HG02571 (cell line): ENCODE data around the gene DMRT3.

Source experiments
- ATAC-seq: cut with Tn5 transposase; IDR thresholded peaks from one replicate; pipeline ENCODE4 v1.9.1; 2021; ENCODE audit warnings: mild to moderate bottlenecking, moderate library complexity; ENCODE audit not compliant: unreplicated experiment

Gene DMRT3, protein sequence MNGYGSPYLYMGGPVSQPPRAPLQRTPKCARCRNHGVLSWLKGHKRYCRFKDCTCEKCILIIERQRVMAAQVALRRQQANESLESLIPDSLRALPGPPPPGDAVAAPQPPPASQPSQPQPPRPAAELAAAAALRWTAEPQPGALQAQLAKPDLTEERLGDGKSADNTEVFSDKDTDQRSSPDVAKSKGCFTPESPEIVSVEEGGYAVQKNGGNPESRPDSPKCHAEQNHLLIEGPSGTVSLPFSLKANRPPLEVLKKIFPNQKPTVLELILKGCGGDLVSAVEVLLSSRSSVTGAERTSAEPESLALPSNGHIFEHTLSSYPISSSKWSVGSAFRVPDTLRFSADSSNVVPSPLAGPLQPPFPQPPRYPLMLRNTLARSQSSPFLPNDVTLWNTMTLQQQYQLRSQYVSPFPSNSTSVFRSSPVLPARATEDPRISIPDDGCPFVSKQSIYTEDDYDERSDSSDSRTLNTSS

DNA sequence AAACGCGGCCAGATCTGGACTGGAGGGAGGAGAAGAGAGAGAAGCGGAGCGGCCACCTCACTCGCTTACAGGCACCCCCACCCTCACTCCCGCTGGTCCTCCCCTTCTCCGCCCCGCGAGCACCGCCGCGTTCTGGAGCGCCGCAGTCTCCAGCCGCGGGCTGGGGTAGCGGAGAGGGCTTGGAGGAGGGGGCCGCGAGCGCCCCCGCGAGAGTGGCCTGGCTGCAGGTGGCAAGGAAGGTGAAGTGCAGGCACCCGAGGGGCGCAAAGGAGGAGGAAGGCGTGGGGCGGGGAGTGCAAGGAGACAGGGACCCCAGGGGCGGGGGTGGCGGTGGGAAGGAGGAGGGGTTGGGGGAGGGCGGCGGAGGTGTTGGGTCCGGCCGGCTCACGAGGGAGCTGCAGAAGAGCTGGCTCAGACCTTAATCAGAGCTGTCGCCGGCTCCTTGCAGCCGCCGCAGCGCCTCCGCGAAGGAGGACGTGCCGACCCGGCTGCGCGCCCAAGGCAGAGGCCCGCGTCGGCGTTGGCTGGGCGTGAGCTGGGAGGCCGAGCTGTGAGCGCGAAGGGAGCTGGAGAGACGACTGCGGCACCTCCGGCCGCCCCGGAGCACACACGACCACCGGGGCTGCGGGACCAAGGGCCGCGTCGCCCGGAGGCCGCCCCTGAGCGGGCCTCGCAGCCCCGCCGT is at the start of gene DMRT3:
TSS of gene DMRT3 (plus strand) at position 398 of the 685 bp plus-strand sequence. CDS start 347 bp downstream, outside the sequence.
- no peak for ATAC-seq

DNA sequence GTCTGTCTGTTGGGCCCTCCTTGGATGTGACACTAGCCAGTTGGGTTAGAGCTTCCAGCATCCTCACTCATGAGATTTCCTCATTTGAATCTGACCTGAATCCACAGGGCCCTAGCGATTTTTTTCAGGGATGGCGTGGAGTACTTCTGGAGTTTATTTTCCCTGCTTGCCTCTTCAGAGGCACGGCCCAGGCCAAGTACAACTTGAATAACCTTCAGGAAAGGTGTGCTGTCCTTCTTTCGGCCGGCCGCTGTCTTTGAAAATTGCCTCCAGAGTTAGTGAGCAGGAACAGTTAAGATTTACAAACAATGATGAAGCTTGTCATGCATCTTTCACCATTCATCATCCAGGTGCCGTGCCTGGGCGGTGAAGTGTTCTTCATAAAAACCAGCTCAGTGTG is 49.5 kb upstream of the DMRT3 start:
- ATAC-seq: no peak

DNA sequence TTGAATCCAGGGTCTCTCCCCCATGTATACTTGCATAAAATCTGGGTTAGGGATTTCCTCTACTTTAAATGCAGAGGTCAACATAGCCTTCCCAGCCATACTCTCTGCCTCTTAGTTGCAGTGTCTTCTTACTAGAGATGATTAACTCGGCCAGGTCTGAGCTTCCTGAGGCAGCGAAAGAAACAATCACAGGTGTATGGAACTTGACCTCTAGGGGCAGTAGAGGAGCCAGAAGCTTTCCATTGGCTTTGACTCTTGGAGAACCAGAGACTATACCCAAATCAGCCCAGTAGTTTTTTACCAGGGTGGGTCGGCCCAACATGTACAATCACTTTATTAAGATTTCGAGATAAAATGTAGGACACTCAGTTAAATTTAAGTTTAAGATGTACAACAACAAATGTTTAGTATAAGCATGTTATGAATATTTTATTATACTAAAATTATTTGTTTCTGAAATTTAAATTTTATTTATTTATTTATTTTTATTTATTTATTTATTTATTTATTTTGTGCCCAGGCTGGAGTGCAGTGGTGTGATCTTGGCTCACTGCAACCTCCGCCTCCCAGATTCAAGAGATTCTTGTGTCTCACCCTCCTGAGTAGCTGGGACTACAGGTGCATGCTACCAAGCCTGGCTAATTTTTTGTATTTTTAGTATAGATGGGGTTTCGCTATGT is 48.0 kb upstream of the DMRT3 start:
- no peak for ATAC-seq

DNA sequence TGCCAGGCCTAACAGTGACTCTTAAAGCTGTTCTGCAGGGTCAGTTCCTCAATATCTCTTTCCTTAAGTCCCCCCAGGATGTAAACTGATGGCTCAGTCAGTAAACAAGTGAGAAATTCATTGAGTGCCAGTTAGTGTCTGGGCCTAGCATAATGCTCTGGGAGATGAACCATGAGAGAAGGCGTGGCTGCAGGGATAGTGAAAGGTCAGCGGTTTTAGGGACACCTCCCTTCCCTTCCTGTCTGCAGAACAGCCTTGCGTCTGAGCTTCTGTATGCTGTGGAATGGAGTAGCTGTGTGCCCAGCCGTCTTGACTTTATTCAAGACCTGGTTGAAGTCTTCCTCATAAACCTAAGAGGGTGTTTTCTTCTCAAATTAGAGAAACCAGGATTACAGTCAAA is 46.7 kb upstream of the DMRT3 start:
- no peak for ATAC-seq

DNA sequence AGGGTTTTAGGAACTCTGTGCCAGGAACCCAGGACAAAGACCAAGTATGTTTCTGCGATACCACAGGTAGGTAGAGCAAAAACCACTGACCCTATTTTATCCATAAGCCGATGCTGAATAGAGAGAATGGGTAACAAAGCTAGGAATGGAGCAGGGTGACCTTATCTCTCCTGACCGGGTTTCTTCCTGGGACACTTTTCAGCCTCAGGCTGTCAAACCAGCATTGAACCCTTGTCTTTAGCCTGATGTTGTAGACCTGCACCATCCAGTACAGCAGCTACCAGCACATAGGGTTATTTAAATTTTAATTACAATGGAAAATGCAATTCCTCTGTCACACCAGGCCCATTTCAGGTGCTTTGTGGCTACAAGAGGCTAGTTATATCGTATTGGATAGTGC is 43.1 kb upstream of the DMRT3 start:
- ATAC-seq: no peak

DNA sequence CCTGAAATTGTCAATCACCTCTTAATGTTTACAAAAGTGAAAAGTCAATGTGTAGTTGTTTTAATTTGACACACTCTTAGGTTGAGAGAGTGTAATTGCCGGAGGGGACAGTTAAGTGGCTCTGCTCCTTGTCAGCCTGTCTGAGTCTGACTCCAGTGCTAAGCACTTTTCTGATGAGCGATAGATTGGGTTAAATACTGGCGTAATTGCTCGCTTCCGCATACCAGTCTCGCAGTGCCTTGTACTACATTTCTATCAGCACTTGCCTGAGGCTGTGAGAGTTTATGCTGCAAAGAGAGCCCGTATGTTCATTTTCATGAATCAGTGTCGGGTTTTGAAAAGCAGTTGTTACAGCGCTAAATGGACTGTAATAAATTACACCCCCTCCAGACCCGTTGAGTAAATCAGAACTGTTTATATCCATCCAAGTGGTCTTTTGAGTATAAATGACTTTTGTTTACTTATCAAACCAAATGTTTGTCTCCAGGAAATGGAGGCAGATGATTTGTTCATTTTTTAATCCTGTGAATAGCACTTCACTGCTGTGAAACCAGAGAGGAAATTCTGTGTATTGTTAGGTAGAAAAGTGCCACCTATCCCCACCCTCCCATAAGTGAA is 41.0 kb upstream of the DMRT3 start:
- no peak for ATAC-seq

DNA sequence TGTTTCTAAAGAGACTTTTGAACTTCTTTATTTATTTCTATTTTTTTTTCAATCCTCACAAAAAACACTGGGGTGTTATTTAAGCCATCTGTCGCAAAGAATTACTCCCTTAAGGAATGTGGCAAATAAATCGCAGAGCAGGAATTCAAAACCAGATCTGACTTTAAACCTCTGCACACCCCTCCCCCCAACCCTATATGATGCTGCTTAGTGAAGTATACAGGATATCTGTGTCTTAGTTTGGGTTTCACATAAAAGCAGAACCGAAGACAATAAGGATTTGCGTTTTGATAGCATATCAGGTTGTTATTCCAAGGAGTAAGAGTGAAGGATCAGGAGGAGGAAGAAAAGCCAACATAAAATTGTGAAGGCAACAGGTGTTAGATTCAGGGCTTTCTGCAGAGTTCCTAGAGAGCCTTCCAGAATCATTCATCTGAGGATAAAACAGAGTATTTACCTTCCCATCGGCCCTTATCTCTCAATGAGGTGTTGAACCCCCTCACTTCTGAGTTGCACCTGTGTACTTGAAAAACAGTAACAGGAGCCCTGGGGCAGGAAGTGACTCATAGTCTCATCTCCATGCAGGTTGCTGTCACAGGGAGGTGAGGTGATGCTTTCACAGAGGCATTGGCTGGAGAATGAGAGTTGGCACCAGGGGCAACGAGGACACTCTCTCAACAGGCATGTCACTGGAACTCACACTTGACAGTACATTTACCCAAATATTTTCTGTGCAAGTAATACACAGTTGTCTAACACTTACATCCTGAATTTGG is 33.5 kb upstream of the DMRT3 start:
- ATAC-seq: no peak

DNA sequence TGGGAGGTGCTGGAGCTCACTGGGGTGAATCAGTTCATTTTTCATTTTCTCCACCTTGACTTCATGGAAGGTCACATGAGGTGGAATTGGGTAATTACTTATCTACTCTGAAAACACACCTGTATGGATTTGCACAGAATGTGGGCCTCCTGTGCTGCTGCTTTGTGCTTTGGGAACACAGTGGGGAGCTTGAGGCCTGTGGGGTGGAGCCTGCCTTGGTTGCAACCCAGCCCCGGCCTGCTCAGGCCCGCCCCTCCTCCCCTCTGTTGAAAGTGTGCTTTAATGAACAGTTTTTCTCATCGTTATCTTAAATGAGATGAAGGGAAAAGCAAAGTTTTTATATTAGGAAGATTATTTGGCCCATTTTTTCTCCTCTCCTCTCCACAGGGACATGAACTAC is 28.5 kb upstream of the DMRT3 start:
- no peak for ATAC-seq

DNA sequence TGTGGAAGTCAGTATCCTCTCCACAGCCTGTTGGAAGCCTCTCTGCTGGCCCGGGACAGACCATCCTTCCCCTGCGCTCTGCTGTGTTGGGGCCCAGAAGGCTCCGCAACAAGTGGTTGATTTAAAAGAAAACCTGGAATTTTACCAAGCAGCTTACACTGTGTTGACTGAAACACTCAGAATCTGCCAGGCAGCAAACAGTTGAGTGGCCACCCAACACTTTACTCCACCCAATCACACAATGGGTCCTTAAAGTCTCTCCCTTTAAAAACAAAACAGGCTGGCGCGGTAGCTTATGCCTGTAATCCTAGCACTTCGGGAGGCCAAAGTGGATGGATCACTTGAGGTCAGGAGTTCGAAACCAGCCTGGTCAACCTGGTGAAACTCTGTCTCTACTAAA is 28.0 kb upstream of the DMRT3 start:
- ATAC-seq: no peak

DNA sequence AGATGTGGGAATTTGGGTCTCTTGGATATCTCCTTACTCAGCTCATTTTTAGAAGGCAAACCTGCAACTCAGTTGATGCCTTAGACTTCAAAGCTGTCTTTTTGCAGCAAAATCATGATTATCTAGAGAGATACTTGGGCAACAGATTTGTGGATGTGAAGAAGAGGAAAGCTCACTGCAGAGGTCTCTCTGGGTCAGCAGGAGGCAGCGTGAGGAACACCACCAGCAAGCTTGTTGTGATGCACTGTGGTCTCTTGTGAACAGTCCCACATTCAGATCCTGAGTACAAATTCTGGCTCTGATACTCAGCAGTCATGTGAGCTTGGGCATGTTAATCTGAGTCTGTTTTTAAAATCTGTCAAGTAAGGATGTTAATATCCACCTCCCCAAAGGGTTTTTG is 26.3 kb upstream of the DMRT3 start:
- no peak for ATAC-seq

DNA sequence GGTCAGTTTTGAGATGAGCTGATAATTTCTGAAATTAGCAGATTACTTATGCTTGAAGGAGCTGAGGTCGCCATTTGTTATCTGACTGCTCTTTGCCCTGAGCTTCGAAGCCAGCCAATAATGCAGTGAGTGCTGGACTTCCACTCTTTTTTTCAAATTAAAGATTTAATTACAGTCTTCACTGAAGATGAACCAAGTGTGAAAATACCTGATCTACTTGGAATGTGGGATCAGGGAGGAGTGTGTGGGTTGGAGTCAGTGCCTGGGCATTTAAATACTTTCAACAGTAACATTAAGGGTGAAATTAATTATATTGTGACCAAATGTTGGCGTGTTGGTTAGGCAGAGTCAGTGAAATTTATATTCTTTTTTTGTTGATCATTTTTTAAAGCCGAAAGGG is 23.9 kb upstream of the DMRT3 start:
- ATAC-seq: no peak

DNA sequence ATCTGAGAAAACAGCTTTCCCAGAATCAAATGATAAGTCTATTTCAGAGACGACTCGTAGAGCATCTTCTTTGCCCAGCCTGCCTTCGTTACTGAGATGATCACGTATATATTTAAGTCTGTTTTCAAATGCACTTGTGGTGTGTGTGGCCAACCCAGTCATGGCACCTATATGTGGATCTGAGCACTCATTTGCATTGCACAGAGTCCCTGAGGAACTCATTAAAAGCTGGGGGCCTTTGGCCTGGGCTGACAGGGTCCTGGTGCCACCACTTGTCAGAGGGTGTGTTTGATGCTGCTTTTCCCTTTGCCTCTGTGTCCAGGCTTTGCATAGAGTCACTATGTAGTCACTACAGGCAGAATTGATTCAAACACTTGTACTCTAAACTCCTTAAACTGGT is 17.4 kb upstream of the DMRT3 start:
- no peak for ATAC-seq

DNA sequence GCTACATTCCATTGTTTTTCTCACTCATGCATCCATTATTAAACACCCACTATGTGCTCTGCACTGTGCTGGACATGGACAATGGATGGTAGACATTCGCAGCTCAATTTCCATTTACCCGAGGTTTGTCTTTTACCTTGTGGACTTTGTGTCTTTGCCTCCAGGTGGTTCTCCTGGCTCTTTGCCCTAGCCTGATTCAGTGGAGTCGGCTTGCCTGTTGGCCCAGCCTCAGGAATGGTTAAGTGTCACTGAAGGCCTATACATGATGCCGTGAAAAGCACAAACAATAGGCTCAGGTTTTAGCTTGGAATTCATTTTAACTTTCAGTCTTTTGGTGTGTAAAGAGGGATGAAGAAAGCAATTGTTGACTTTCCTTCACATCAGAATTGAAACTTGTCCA is 16.5 kb upstream of the DMRT3 start:
- no peak for ATAC-seq

DNA sequence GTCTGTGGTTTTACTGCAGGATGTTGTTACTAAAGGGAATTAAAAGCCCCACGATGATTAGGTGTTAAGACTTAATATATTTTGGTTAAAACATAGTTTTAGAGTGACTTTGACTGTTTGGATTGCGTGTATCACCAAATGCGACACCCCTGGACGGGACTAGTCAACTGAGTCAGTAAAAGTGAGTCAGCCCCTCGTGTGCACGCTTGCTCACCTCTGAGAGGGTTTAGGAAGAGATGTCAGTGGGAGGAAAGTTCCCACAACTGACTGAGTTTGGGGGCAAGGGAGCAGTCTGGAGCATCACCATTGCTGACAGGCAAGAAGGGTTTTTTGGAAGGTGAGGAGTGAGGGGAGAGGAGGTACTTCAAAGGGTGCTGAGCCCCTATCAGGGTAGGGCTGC is 14.4 kb upstream of the DMRT3 start:
- ATAC-seq: no peak

DNA sequence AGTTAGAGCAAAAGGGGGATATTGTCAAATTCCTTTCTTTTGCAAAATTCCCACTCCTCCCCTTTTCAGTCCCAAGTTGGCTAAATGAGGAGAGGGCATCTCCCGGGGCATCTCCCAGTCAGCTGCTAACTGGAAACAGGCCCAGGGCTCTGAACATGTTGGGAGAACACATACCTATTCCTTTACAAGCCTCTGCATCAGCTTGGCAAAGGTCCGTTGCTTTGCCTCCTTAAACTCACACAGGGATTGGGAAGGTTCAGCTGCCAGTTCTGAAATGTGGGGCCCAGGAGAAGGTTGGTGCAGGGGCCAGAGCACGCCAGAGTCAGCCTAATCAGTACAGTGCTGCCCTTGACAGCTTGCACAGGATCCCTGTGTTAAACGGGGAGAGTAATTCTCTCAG is 11.0 kb upstream of the DMRT3 start:
- no peak for ATAC-seq

DNA sequence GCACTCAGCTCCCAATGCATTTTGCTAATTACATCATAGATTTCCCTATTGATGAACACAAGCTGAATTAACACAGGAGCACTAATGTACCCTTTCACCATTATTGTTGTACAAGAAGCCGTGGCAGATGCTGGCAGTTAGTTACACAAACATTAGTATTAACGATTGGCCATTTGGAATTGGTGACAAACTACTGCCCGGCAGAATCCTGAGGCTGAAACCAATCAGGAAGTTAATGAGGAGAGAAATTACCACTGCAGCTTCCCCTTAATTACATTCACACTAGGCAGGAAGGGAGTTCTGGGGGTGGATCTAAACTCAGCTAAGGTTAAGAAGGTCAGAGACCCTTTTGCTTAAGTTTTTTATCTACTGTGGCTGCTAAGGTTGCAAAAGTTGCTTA is 9.6 kb upstream of the DMRT3 start:
- ATAC-seq: no peak

DNA sequence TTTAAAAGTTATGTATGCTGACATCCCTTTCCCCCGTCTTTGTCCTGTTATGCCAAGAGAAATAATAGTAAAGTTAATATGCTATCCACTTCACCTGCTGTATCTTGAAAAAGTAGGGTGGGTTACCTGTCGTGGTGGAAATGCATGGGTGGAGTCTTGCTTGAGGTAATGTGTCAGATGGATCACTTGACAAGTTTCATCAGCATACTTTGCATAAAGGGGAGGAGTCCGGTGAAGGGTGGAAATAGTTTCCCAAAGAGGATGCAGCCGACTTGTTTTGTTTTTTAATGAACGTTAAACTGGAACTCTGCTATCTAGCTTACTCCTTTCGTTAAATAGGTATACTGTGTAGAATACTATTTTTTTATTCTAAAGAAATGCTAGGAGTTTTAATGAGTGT is 9.0 kb upstream of the DMRT3 start:
- ATAC-seq: no peak

DNA sequence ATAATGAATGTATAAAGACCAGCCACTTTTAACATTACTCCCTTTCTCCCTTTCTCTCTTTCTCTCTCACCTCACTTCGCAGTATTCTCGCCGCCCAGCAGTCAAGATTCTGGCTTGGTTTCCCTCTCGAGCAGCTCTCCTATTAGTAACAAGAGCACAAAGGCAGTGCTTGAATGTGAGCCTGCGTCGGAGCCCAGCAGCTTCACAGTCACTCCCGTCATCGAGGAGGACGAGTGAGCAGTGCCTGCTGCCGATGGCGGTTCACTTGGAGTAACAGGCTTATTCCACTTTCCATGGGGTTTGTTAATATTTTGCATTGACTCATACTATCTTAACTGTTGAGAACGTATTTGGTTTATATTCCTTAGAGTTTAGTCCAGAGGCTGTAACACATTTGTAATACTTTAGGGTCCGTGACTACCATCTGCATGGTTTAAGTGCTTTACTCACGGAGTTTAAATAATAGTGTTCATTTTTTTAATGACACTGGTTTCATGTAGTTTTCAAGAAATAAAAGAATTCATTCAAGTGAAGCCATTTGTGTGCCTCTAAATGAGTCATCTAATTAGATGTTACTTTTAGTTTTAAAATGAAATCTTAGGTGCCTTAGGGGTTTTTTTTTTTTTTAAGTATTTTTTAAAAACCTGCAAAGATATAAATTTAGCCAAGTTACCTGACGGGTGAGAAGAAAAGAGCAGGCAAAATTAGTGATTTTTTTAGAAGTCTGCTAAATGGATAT is 8.4 kb upstream of the DMRT3 start:
- ATAC-seq: no peak

DNA sequence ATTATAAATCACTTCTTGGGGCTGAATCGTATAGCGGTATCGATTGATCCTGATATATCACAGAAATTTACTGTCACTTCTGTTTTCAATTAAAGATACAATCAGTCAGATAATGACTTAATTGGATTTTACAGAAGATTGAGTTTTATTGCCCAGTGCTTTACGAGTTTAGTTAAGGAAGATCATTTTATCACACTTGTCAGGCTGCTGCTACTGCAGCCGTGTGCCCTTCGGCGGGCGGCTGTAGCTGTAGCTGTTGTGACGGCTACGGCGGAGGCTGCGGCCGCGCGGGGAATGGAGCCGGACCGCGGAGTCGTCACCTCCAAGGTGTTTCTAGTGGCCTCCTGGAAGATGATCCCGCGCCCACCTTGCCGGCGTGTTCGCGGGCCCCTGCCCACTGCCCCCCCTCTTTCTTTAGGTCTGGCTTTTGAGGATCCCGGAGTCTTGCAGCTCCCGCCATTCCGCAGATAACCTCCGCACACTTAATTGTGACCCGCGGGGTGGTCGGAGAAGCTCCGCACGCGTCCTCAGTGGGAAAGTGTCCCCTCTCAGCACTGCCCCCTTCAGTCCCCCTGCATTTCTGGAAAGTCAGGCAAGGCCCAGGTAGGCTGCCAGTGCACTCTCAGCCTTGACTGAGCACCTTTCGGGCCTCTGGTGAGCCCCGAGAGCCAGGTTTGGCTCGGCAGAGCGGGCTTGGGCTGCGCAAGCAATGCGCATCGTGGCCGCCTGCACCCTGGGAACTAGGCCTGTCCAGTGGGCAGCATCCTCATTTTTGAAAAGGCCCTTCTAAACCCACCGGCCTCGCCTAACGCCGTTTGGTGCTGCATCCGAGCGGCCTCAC is 6.9 kb upstream of the DMRT3 start:
- no peak for ATAC-seq
